Body of pancreas (tissue), 4 donors: ENCODE data around the gene CAMTA1. TPM values are rescaled to one million over a fixed set of nuclear protein-coding genes. Genes with fewer than 3 reads are reported as not detected.
A peak's percentile ranks its signal among the peaks of the same experiment; 100 is the strongest.

ENCODE experiments used
- ATAC-seq: fragments of 150-250 bp; one replicate; pipeline ENCODE4 v1.9.1; 2016
- DNase-seq, 4 donors: peaks; one replicate each; pipeline ENCODE4 v3.0.0-alpha.2; 2019
- H3K27ac ChIP-seq, 4 donors: fragments of 200-600 bp; sonication (generic); 1 replicate in 3 of 4; 2 replicates in 1 of 4; pipeline versions ENCODE4 v1.5.1 to v1.6.1; 2016 to 2019; ENCODE audit warnings: mild to moderate bottlenecking in 1 of 4, mixed read lengths in 1 of 4, moderate library complexity in 1 of 4
- H3K27me3 ChIP-seq, 2 donors: fragments of 200-600 bp; sonication (generic); one replicate each; pipeline ENCODE4 v1.6.0; 2016; ENCODE audit warnings: mild to moderate bottlenecking in 1 of 2
- H3K36me3 ChIP-seq, 2 donors: fragments of 200-600 bp; sonication (generic); replicated peaks in 1 of 2; 2 replicates each; pipeline ENCODE4 v1.5.1; 2016; ENCODE audit warnings: low read depth in 2 of 2; ENCODE audit not compliant: insufficient read depth in 1 of 2
- H3K4me1 ChIP-seq: fragments of 200-600 bp; sonication (generic); one replicate; pipeline ENCODE4 v1.6.0; 2016
- H3K4me3 ChIP-seq, 2 donors: fragments of 200-600 bp; sonication (generic); 1 replicate in 1 of 2; 2 replicates in 1 of 2; pipeline ENCODE4 v1.5.1; 2016 to 2019
- H3K9me3 ChIP-seq, 3 donors: fragments of 200-600 bp; sonication (generic); 1 replicate in 2 of 3; 2 replicates in 1 of 3; pipeline ENCODE4 v1.5.1; 2016
- POLR2A ChIP-seq, 3 donors: fragments of 450-650 bp; IDR thresholded peaks; one replicate each; pipeline ENCODE4 v1.6.1; 2016; ENCODE audit warnings: antibody characterized with exemption in 3 of 3, mild to moderate bottlenecking in 2 of 3
- WGBS, 2 donors: methylation state at CpG; one replicate each; pipeline ENCODE4 v1.1.5; 2017; 5-methylcytosine and 5-hydroxymethylcytosine counted together
- intact Hi-C: fragments of 100-400 bp; cut with DNase I; formaldehyde crosslinking; loops from one replicate; pipeline ENCODE4 v1.15.1; 2023
- total RNA-seq, 2 donors: library from RNA; depleted of rRNA; stranded (reverse); fragments of >200 nt; gene quantifications; one replicate each; pipeline ENCODE4 v1.1.0, GENCODE V29; 2016
- TF ChIP-seq, protein P1 (sequence below), 7 experiments: fragments of 450-650 bp in 4 of 7; fragments of 200-600 bp in 3 of 7; sonication (generic) in 3 of 7; IDR thresholded peaks; one replicate each; pipeline ENCODE4 v1.5.1; 2016 to 2019; ENCODE audit warnings: antibody characterized with exemption in 7 of 7

CAMTA1 gene
- total RNA-seq, 2 donors from 2014 or later = 36.3 to 59.7 TPM

DNA sequence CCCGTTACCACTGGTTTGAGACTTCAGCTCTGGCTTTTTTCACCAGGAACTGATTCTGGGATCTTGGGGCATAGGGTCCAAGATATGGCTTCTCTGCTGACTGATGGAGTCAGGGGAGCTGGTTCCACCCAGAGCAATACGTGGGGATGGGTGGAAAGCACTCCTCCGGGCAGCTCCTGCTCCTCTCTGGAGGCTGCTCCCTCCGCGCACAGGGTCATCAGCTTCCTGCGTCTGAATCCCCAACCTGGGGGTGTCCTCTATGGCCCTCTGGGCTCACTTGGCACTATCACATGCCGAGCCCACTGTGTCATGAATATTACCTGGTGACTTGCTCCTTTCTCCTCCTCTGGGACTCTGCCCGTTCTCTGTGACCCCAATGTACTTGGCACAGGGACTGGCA lies 580.5 kb downstream of the CAMTA1 start:
- Histone ChIP-seq H3K9me3 (no peaks in the 10 kb centered on the region), H3K27ac (no peak overlapping the region), H3K4me1 (no peaks in the 10 kb centered on the region), H3K36me3 (no peaks in the 10 kb centered on the region), H3K4me3 (no peak overlapping the region), H3K27me3 (no peaks in the 10 kb centered on the region)
- 74 to 77% methylated on average over 8 of the region's 8 CpGs for WGBS, 2 donors
- intact Hi-C loops = no loop called here
- TF ChIP-seq, protein P1, sequence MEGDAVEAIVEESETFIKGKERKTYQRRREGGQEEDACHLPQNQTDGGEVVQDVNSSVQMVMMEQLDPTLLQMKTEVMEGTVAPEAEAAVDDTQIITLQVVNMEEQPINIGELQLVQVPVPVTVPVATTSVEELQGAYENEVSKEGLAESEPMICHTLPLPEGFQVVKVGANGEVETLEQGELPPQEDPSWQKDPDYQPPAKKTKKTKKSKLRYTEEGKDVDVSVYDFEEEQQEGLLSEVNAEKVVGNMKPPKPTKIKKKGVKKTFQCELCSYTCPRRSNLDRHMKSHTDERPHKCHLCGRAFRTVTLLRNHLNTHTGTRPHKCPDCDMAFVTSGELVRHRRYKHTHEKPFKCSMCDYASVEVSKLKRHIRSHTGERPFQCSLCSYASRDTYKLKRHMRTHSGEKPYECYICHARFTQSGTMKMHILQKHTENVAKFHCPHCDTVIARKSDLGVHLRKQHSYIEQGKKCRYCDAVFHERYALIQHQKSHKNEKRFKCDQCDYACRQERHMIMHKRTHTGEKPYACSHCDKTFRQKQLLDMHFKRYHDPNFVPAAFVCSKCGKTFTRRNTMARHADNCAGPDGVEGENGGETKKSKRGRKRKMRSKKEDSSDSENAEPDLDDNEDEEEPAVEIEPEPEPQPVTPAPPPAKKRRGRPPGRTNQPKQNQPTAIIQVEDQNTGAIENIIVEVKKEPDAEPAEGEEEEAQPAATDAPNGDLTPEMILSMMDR (IDR thresholded peaks at IDR 0.05) = no peak
- ATAC-seq = no peak
- no peak for DNase-seq

DNA sequence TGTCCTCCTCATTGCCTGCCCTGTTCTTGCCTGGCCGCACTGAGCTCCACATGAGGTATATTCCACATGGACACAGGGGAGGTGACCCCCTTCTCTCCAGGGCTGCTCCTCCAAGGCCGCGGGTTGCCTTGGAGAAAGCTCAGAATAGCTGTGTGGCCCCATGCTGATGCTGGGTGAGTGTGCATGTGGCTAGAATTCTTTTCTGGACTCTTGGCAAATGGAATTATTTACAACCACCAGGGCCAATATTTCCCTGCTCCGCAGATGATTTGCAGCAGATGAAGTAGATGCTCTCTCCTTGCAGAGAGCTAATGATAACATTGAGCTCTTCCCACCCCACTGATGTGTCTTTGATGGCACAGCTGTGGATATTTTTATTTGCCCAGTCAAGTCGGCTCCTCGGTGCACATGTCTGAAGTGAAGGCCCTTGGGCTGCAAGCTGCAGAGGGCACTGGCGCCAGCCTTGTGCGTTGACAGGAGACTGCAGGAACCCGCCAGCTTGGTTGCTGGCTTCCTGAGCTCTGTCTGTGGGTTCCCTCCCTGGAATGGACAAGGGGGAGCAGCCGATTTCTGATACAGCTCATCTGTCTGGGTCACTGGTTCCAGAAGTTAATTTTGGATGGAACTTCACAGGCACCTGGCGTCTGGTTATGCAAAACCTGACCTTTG lies 581.2 kb downstream of the CAMTA1 start:
- TF ChIP-seq POLR2A (IDR thresholded peaks at IDR 0.05) = no peak
- TF ChIP-seq, protein P1 (IDR thresholded peaks at IDR 0.05) = no peak
- Histone ChIP-seq H3K27ac (no peak overlapping the region), H3K36me3 (no peaks in the 10 kb centered on the region), H3K4me3 (no peak overlapping the region), H3K9me3 (no peaks in the 10 kb centered on the region), H3K27me3 (no peaks in the 10 kb centered on the region), H3K4me1 (no peaks in the 10 kb centered on the region)
- intact Hi-C loops = no loop called here
- 80% methylated on average over 9 to 11 of the region's 11 CpGs for WGBS, 2 donors
- ATAC-seq = no peak
- no peak for DNase-seq

DNA sequence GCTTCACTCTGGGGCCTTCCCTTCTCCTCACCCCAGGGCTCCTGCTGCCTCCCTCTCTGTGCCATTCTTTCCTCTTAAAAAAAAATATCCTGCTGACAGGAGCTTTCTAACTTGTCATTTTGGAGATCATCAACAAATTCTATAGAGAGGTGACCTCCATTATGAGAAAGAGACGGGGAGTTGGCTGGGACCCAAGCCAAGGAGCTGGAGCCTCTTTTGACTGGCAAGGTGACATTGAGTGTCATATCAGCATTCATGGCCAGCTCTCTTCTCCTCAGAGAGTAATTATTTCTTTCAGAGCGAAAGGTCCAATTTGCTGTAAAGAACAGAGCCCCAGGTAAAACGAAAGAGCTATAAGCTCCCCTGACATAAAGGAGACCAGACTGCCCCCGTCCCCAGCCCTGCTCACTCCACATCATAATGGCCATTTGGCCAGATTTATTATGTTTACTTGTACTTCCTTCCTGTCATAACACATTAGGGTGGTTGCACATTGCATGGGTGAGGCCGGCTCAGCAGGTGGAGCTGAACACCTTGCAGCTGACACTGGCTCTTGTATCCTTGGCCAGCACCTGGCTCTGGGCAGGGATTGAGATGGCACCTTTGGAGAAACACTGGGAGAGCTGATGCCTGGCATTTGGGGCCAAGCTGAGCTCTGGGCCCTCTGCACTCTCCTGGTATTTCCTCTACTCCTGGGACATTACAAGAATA lies 581.9 kb downstream of the CAMTA1 start:
- DNase-seq = peak in 1 of 4 donors; percentile 16
- ATAC-seq = no peak
- Histone ChIP-seq H3K9me3 (no peaks in the 10 kb centered on the region), H3K4me1 (no peaks in the 10 kb centered on the region), H3K27me3 (no peaks in the 10 kb centered on the region), H3K36me3 (no peaks in the 10 kb centered on the region), H3K4me3 (no peak overlapping the region), H3K27ac (no peak overlapping the region)
- TF ChIP-seq POLR2A (IDR thresholded peaks at IDR 0.05) = no peak
- TF ChIP-seq, protein P1 (IDR thresholded peaks at IDR 0.05) = no peak
- intact Hi-C loops = no loop called here
- WGBS, 2 donors = 85 to 87% methylated on average over 5 of the region's 5 CpGs

DNA sequence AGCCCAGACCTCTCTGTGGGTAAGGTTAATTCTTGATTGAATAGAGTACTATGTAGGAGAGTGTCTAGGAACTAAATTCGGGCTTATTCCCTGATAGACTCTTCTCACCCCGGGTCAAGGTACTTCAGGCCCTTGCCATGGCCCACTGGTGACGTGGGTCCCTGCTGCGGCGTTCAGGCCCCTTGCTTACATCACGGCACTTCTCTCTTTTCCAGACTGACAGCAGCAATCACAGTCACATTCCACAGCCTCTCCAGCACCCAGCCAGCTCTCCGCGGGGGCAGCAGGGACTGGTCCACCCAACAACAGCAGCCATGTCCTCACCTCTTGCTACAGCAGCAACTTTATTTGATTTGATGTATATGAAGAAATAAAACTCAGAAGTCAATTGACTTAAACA lies 584.6 kb downstream of the CAMTA1 start:
- Histone ChIP-seq H3K27ac (no peak overlapping the region), H3K4me1 (no peaks in the 10 kb centered on the region), H3K36me3 (no peaks in the 10 kb centered on the region), H3K27me3 (no peaks in the 10 kb centered on the region), H3K9me3 (no peaks in the 10 kb centered on the region), H3K4me3 (no peak overlapping the region)
- 71 to 74% methylated on average over 8 of the region's 8 CpGs for WGBS, 2 donors
- ATAC-seq (no peak), DNase-seq (no peak)
- intact Hi-C loops = no loop called here
- TF ChIP-seq, protein P1 (IDR thresholded peaks at IDR 0.05) = no peak
- no peak for TF ChIP-seq POLR2A (IDR thresholded peaks at IDR 0.05)

DNA sequence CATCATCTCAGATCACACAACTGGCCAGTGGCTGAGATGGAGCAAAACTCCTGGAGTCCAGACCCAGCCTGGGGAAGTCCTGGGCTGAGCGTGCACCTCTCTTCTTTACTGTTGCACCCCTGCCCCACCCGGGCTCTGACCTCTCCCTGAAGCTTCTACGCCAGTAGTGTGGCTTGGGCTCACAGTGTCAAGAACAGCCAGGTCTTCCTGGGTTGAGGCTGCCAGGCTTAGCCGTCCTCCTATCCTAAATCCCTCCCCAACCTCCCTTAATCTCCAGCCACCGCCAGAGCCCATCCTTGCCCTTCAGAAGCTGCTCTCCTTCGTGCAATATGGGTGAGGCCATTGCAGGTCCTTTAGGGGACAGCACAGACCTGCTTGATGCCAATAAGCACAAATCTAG lies 586.7 kb downstream of the CAMTA1 start:
- Histone ChIP-seq H3K36me3 (no peaks in the 10 kb centered on the region), H3K4me1 (no peaks in the 10 kb centered on the region), H3K4me3 (no peak overlapping the region), H3K27ac (no peak overlapping the region), H3K27me3 (no peaks in the 10 kb centered on the region), H3K9me3 (no peaks in the 10 kb centered on the region)
- intact Hi-C loops = no loop called here
- ATAC-seq (no peak), DNase-seq (no peak)
- TF ChIP-seq, protein P1 (IDR thresholded peaks at IDR 0.05) = no peak
- TF ChIP-seq POLR2A (IDR thresholded peaks at IDR 0.05) = no peak
- WGBS, 2 donors = 69 to 78% methylated on average over 5 to 6 of the region's 6 CpGs
